ENCODE results near the gene REPS2. TPM values are rescaled to one million over a fixed set of nuclear protein-coding genes. Genes with fewer than 3 reads are reported as not detected.
"Not testable (repeated sequence)": the region's sequence is repeated elsewhere in the genome, so short reads cannot be mapped to it uniquely, and the experiment has no call there.

The REPS2 gene
- total and polyA plus RNA-seq, 7 donors: 0.16 to 2.3 (median 0.84) TPM

DNA sequence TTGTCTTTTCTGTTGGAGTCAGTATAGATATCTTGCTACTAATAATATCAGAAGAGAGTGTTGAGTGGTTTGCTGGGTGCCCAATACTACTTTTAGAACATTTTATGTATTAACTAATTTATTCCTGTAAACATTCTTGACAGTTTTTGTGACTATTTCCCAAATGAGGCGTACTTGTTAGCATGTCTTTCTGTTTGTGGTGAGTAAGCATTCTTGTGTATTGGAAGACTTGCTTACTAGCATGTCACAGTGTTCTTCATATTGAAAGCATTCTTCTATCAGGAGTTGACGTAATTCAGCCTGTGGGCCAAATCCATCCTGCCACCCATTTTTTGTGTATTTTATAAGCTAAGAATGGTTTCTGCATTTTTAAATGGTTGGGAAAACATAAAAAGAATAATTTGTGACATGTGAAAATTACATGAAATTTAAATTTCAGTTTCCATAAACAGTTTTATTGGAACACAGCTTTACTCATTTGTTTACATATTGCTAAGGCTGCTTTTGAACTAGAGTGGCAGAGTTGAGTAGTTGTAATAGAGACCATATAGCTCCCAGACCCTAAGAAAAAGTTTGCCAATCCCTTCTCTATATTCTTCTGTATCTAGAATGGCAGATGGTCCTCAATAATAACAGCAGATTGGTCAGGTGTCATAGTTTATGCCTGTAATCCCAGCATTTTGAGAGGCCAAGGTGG is 20.4 kb downstream of the REPS2 start:
- no peaks in the 10 kb centered on the region for H3K9me3 ChIP-seq
- ATAC-seq (no peak), DNase-seq (no peak)
- intact Hi-C loops (cut with DNase I): no loop called here
- H3K27me3 ChIP-seq (ENCODE audit: insufficient read depth in 3 of 3, low read length in 2 of 3): peaks cover 0 to 3% (median 0%) of the 10 kb centered on the region in 3 donors
- TF ChIP-seq, protein P1, sequence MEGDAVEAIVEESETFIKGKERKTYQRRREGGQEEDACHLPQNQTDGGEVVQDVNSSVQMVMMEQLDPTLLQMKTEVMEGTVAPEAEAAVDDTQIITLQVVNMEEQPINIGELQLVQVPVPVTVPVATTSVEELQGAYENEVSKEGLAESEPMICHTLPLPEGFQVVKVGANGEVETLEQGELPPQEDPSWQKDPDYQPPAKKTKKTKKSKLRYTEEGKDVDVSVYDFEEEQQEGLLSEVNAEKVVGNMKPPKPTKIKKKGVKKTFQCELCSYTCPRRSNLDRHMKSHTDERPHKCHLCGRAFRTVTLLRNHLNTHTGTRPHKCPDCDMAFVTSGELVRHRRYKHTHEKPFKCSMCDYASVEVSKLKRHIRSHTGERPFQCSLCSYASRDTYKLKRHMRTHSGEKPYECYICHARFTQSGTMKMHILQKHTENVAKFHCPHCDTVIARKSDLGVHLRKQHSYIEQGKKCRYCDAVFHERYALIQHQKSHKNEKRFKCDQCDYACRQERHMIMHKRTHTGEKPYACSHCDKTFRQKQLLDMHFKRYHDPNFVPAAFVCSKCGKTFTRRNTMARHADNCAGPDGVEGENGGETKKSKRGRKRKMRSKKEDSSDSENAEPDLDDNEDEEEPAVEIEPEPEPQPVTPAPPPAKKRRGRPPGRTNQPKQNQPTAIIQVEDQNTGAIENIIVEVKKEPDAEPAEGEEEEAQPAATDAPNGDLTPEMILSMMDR (IDR thresholded peaks at IDR 0.05): no peak
- H3K27ac ChIP-seq: no peak overlapping the region
- WGBS, 3 donors: 87 to 93% (median 89%) methylated on average over 2 of the region's 2 CpGs
- H3K4me3 ChIP-seq: no peak overlapping the region
- no peaks in the 10 kb centered on the region for H3K36me3 ChIP-seq (ENCODE audit: insufficient read depth in 1 of 2, low read depth in 1 of 2)
- H3K4me1 ChIP-seq: no peaks in the 10 kb centered on the region

DNA sequence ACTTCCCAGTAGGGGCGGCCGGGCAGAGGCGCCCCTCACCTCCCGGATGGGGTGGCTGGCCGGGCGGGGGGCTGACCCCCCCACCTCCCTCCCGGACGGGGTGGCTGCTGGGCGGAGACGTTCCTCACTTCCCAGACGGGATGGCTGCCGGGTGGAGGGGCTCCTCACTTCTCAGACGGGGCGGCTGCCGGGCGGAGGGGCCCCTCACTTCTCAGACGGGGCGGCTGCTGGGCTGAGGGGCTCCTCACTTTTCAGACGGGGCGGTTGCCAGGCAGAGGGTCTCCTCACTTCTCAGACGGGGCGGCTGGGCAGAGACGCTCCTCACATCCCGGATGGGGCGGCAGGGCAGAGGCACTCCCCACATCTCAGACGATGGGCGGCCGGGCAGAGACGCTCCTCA is 22.3 kb downstream of the REPS2 start:
- H3K4me1 ChIP-seq; H3K4me3 ChIP-seq; ATAC-seq; DNase-seq; intact Hi-C loops (cut with DNase I); H3K36me3 ChIP-seq (ENCODE audit: insufficient read depth in 1 of 2, low read depth in 1 of 2); H3K27ac ChIP-seq; H3K9me3 ChIP-seq: not testable (repeated sequence)
- 91 to 95% methylated on average over 17 to 20 of the region's 29 CpGs; no CpG with 5 or more reads in 1 of the 3 donors for WGBS, 3 donors
- H3K27me3 ChIP-seq (ENCODE audit: insufficient read depth in 3 of 3, low read length in 2 of 3): peaks cover 0 to 18% (median 0%) of the 10 kb centered on the region in 3 donors

DNA sequence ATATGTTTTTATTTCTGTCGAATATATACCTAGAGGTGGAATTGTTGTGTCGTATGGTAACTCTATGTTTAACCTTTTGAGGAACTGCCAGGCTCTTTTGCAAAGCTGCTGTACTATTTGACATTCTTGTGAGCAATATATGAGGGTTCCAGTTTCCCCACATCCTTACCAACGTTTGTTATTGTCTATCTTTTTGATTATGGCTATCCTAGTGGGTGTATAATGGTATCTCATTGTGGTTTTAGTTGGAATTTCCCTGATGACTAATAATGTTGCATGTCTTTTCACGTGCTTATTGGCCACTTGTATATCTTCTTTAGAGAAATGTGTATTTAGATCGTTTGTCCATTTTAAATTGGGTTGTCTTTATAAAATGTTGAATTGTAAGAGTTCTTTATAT is 24.5 kb downstream of the REPS2 start:
- ATAC-seq (no peak), DNase-seq (no peak)
- 51 to 78% (median 65%) methylated on average over 5 of the region's 5 CpGs for WGBS, 3 donors

DNA sequence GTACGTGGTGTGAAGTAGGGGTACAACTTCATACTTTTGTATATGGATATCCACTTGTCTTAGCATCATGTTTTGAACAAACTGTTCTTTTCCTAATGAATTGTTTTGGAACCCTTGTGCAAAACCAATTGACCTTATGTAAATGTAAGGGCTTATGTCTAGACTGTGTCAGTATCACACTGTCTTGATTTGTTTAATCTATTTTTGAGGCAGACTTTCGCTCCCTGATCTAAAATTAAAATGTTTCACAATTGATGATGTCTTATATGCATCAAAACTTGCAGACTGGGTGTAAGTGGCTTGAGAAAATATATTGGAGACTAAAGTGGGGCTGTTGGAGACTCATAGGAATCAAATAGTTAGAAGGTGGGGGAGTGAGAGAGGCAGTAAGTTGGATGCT is 25.2 kb downstream of the REPS2 start:
- H3K9me3 ChIP-seq: no peaks in the 10 kb centered on the region
- no peak overlapping the region for H3K27ac ChIP-seq
- H3K27me3 ChIP-seq (ENCODE audit: insufficient read depth in 3 of 3, low read length in 2 of 3): peaks cover 0 to 18% (median 0%) of the 10 kb centered on the region in 3 donors
- ATAC-seq: no peak
- DNase-seq: no peak
- WGBS, 3 donors: 56 to 94% (median 85%) methylated on average over 2 of the region's 2 CpGs
- H3K36me3 ChIP-seq (ENCODE audit: insufficient read depth in 1 of 2, low read depth in 1 of 2): no peaks in the 10 kb centered on the region
- TF ChIP-seq, protein P1 (IDR thresholded peaks at IDR 0.05): no peak
- intact Hi-C loops (cut with DNase I): no loop called here
- no peak overlapping the region for H3K4me3 ChIP-seq
- H3K4me1 ChIP-seq: no peaks in the 10 kb centered on the region

More for the DNA sequence above, 24.5 kb downstream of the REPS2 start:
- intact Hi-C loops (cut with DNase I): no loop called here
- no peaks in the 10 kb centered on the region for H3K36me3 ChIP-seq (ENCODE audit: insufficient read depth in 1 of 2, low read depth in 1 of 2)
- TF ChIP-seq, protein P1 (IDR thresholded peaks at IDR 0.05): no peak
- no peak overlapping the region for H3K4me3 ChIP-seq
- H3K9me3 ChIP-seq: no peaks in the 10 kb centered on the region
- H3K4me1 ChIP-seq: no peaks in the 10 kb centered on the region
- H3K27me3 ChIP-seq (ENCODE audit: insufficient read depth in 3 of 3, low read length in 2 of 3): peaks cover 0 to 18% (median 0%) of the 10 kb centered on the region in 3 donors
- H3K27ac ChIP-seq: no peak overlapping the region

DNA sequence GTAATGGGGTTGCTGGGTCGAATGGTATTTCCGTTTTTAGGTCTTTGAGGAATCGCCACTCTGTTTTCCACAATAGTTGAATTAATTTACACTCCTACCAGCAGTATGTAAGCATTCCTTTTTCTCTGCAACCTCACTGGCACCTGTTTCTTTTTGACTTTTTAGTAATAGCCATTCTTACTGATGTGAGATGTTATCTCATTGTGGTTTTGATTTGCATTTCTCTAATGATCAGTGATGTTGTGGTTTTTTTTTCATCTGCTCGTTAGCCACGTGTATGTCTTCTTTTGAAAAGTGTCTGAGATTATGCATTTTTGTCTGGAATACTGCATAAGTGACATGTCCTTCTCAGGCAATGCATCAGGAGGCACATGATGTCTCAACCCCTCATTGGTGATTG is 28.8 kb downstream of the REPS2 start:
- TF ChIP-seq, protein P1 (IDR thresholded peaks at IDR 0.05): no peak
- intact Hi-C loops (cut with DNase I): no loop called here
- ATAC-seq (no peak), DNase-seq (no peak)
- Histone ChIP-seq H3K9me3 (no peaks in the 10 kb centered on the region), H3K4me3 (no peak overlapping the region), H3K27ac (no peak overlapping the region), H3K36me3 (ENCODE audit: insufficient read depth in 1 of 2, low read depth in 1 of 2) (no peaks in the 10 kb centered on the region), H3K4me1 (no peaks in the 10 kb centered on the region), H3K27me3 (ENCODE audit: insufficient read depth in 3 of 3, low read length in 2 of 3) (peaks cover 0 to 18% (median 0%) of the 10 kb centered on the region in 3 donors)
- WGBS, 3 donors: 59 to 85% (median 81%) methylated on average over 5 of the region's 5 CpGs
